K562 (cell line): ENCODE results near the gene FRMD1. TPM values are rescaled to one million over a fixed set of nuclear protein-coding genes. Genes with fewer than 3 reads are reported as not detected.

Source experiments
- ATAC-seq: fragments of 200-7000 bp; cut with Tn5 transposase; 3 replicates; pipeline ENCODE4 v1.9.1; 2020; ENCODE audit warnings: moderate library complexity
- BruUV-seq: library from RNA; stranded (reverse); fragments of 400-500 nt; replicated peaks from 2 replicates; lab custom pipeline; 2021; lab: Mats Ljungman, UMichigan
- CTCF ChIA-PET: fragments of 300-600 bp; formaldehyde crosslinking; extraction: SDS; loops from one replicate; lab custom pipeline; 2021; ENCODE audit warnings: low intra/inter-chr PET ratio; lab: Yijun Ruan, JAX
- POLR2A ChIA-PET: fragments of 300-600, 350-650 bp; sonication (Branson Sonifier 250); formaldehyde crosslinking; extraction: SDS; loops from one replicate; lab custom pipeline; 2021; ENCODE audit warnings: antibody characterized with exemption, inconsistent platforms; lab: Yijun Ruan, JAX
- DNase-seq, 4 experiments: peaks; one replicate each; pipeline versions ENCODE4 v3.0.0 to v3.0.0-alpha.2; 2011 to 2018; ENCODE audit warnings: low spot score in 3 of 4, mixed read lengths in 3 of 4; ENCODE audit errors: extremely low read depth in 1 of 4
- FAIRE-seq: peaks from 2 replicates; lab custom pipeline; 2011; peaks lifted over from hg19 to GRCh38; lab: Jason Lieb, UNC
- H2AFZ ChIP-seq: 2 replicates; pipeline ENCODE4 v1.6.0; 2011; ENCODE audit warnings: low read depth, low read length, control low read depth, inconsistent platforms
- H3K27ac ChIP-seq: fragments of 200-600 bp; 3 replicates; pipeline ENCODE4 v1.8.0; 2011; ENCODE audit warnings: low read depth, mild to moderate bottlenecking, control low read depth, inconsistent platforms, low read length, moderate library complexity, mixed read lengths; ENCODE audit errors: extremely low read depth
- H3K27me3 ChIP-seq, 2 experiments: fragments of 300-600 bp in 1 of 2; 2 replicates in 1 of 2; 3 replicates in 1 of 2; pipeline versions ENCODE4 v1.6.0 to v1.8.0; 2011; ENCODE audit warnings: inconsistent platforms in 2 of 2, low read length in 2 of 2, mild to moderate bottlenecking in 1 of 2, mixed read lengths in 1 of 2, moderate library complexity in 1 of 2; ENCODE audit not compliant: control insufficient read depth in 2 of 2, insufficient read depth in 2 of 2
- H3K36me3 ChIP-seq: fragments of 300-600 bp; 3 replicates; pipeline ENCODE4 v1.8.0; 2011; ENCODE audit warnings: mild to moderate bottlenecking, low read length, inconsistent platforms; ENCODE audit not compliant: control insufficient read depth, insufficient read depth
- H3K4me1 ChIP-seq, 2 experiments: fragments of 200-600 bp in 1 of 2; replicated peaks in 1 of 2; 2 replicates in 1 of 2; 3 replicates in 1 of 2; pipeline versions ENCODE4 v1.5.1 to v1.8.0; 2011; ENCODE audit warnings: inconsistent platforms in 2 of 2, low read length in 2 of 2, mild to moderate bottlenecking in 1 of 2, mixed read lengths in 1 of 2, moderate library complexity in 1 of 2; ENCODE audit not compliant: control insufficient read depth in 2 of 2, insufficient read depth in 2 of 2
- H3K4me2 ChIP-seq: 2 replicates; pipeline ENCODE4 v1.6.1; 2011; ENCODE audit warnings: low read length, control low read depth, inconsistent platforms, mixed read lengths; ENCODE audit not compliant: insufficient read depth
- H3K4me3 ChIP-seq: fragments of 200-600 bp; sonication (generic), shearing (Covaris generic); 2 replicates; pipeline ENCODE4 v1.5.1; 2016; ENCODE audit warnings: control low read depth, inconsistent platforms
- H3K79me2 ChIP-seq: fragments of 200-600 bp; 3 replicates; pipeline ENCODE4 v1.8.0; 2011; ENCODE audit warnings: low read length, inconsistent platforms; ENCODE audit not compliant: control insufficient read depth, insufficient read depth
- H3K9ac ChIP-seq, 2 experiments: 2 replicates each; pipeline versions ENCODE4 v1.6.0 to v1.6.1; 2011; ENCODE audit warnings: low read depth in 2 of 2, low read length in 2 of 2, control low read depth in 1 of 2, inconsistent platforms in 1 of 2, mild to moderate bottlenecking in 1 of 2, mixed read lengths in 1 of 2; ENCODE audit not compliant: insufficient read depth in 1 of 2
- H3K9me1 ChIP-seq: one replicate; pipeline ENCODE4 v1.6.0; 2011; ENCODE audit warnings: inconsistent platforms, mild to moderate bottlenecking, low read length, moderate library complexity; ENCODE audit not compliant: control insufficient read depth, insufficient read depth
- H3K9me3 ChIP-seq: replicated peaks from 2 replicates; pipeline ENCODE4 v1.5.1; 2011; ENCODE audit warnings: low read depth, low read length, inconsistent platforms; ENCODE audit not compliant: control insufficient read depth, insufficient read depth
- H4K20me1 ChIP-seq: replicated peaks from 2 replicates; pipeline ENCODE4 v1.6.1; 2011; ENCODE audit warnings: low read length, inconsistent platforms, mixed read lengths; ENCODE audit not compliant: control insufficient read depth, insufficient read depth
- BCOR ChIP-seq: fragments of 450-650 bp; IDR thresholded peaks from 2 replicates; pipeline ENCODE4 v1.6.1; 2016
- EZH2 ChIP-seq: IDR thresholded peaks from 2 replicates; pipeline ENCODE4 v1.6.1; 2012; ENCODE audit warnings: low read depth, mild to moderate bottlenecking, inconsistent platforms, low read length, borderline replicate concordance
- PTTG1 ChIP-seq: fragments of 450-650 bp; IDR thresholded peaks from 2 replicates; pipeline ENCODE4 v1.6.1; 2016; ENCODE audit warnings: low read depth, mild to moderate bottlenecking, missing genetic modification characterization, missing compliant biosample characterization
- RUNX1 ChIP-seq: sonication (generic); IDR thresholded peaks from 2 replicates; pipeline ENCODE4 v1.6.1; 2016; ENCODE audit warnings: antibody characterized with exemption, low read depth
- SP2 ChIP-seq: IDR thresholded peaks from 2 replicates; pipeline ENCODE4 v1.6.1; 2011; ENCODE audit warnings: mild to moderate bottlenecking, low read depth, low read length, moderate library complexity; ENCODE audit not compliant: poor library complexity, severe bottlenecking; ENCODE audit errors: extremely low read depth
- ZNF121 ChIP-seq: sonication (generic); formaldehyde crosslinking; conservative IDR thresholded peaks from 2 replicates; pipeline ENCODE4 v1.8.0; 2022; ENCODE audit warnings: missing genetic modification reagents
- WGBS: fragments of 100-300 bp; shearing (Covaris generic); methylation state at CpG from one replicate; pipeline ENCODE4 v1.1.6; 2016; ENCODE audit warnings: low coverage, mixed read lengths; ENCODE audit not compliant: insufficient coverage; ENCODE audit errors: missing lambda C conversion rate; 5-methylcytosine and 5-hydroxymethylcytosine counted together
- in situ Hi-C: fragments of 300-500 bp; cut with MboI; formaldehyde crosslinking; loops from 4 replicates; pipeline ENCODE4 v1.15.0; 2018; ENCODE audit warnings: inconsistent platforms, mixed read lengths
- intact Hi-C: fragments of 100-400 bp; cut with micrococcal nuclease; formaldehyde crosslinking; loops from 2 replicates; pipeline ENCODE4 v1.14.2; 2022
- polyA plus RNA-seq, 8 experiments: library from polyadenylated mRNA; depleted of rRNA in 4 of 8; stranded (reverse) in 5 of 8; unstranded in 3 of 8; fragments of >200 nt; fragmentation: Nextera tagmentation in 2 of 8; fragmentation: Illumina TruSeq in 1 of 8; extraction: Ambion mirVana in 2 of 8; extraction: Trizol in 1 of 8; gene quantifications; 2 replicates each; pipeline versions ENCODE4 v1.2.1 to v1.2.3, GENCODE V29; 2011 to 2014; ENCODE audit warnings: inconsistent platforms in 1 of 8, missing spikeins in 1 of 8
- total RNA-seq, 7 experiments: library from RNA; depleted of rRNA in 6 of 7; stranded (reverse); fragments of >200 nt in 6 of 7; fragmentation: Illumina TruSeq in 2 of 7; extraction: Trizol in 2 of 7; gene quantifications; 2 replicates each; pipeline versions ENCODE4 v1.2.1 to v1.2.3, GENCODE V29; 2011 to 2021; ENCODE audit warnings: low replicate concordance in 1 of 7
- TF ChIP-seq, protein P1 (sequence below): fragments of 450-650 bp; IDR thresholded peaks from 2 replicates; pipeline ENCODE4 v1.6.1; 2017; ENCODE audit warnings: mild to moderate bottlenecking, moderate library complexity
- TF ChIP-seq, protein P2 (sequence below): fragments of 450-650 bp; IDR thresholded peaks from one replicate; pipeline ENCODE4 v1.6.1; 2018; ENCODE audit warnings: mild to moderate bottlenecking, moderate library complexity; ENCODE audit not compliant: partially characterized antibody

The FRMD1 gene
- total and polyA plus RNA-seq, 9 of the 15 experiments (the other 6 are each of a cell fraction or from before 2014, with no cell fraction given) = 0.01 to 0.04 (median 0.01) TPM; not detected in 6

DNA sequence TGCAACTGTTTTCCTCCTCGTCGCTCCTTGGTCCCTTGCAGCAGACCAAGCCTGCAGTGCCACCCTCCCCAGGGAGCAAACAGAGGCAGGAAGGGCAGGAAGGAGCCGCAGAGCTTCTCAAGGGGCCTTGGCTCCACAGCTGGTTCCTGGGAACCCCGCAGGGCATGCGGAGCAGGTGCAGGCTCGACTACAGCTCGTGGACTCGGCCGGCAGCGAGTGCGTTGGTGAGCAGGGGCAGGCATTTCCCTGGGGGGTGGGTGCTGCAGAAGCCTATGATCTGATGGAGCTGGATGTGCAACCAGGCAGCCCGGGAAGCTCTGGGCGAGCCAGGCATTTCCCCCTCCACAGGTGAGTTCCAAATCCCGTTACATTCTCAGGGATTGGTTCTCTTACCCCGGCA lies 37.1 kb downstream of the FRMD1 start (continued):
- TF ChIP-seq, protein P1, sequence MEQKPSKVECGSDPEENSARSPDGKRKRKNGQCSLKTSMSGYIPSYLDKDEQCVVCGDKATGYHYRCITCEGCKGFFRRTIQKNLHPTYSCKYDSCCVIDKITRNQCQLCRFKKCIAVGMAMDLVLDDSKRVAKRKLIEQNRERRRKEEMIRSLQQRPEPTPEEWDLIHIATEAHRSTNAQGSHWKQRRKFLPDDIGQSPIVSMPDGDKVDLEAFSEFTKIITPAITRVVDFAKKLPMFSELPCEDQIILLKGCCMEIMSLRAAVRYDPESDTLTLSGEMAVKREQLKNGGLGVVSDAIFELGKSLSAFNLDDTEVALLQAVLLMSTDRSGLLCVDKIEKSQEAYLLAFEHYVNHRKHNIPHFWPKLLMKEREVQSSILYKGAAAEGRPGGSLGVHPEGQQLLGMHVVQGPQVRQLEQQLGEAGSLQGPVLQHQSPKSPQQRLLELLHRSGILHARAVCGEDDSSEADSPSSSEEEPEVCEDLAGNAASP = no peak
- TF ChIP-seq BCOR (no peak), SP2 (no peak), PTTG1 (tag) (no peak), RUNX1 (no peak)
- TF ChIP-seq, protein P2, sequence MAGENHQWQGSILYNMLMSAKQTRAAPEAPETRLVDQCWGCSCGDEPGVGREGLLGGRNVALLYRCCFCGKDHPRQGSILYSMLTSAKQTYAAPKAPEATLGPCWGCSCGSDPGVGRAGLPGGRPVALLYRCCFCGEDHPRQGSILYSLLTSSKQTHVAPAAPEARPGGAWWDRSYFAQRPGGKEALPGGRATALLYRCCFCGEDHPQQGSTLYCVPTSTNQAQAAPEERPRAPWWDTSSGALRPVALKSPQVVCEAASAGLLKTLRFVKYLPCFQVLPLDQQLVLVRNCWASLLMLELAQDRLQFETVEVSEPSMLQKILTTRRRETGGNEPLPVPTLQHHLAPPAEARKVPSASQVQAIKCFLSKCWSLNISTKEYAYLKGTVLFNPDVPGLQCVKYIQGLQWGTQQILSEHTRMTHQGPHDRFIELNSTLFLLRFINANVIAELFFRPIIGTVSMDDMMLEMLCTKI = no peak

DNA sequence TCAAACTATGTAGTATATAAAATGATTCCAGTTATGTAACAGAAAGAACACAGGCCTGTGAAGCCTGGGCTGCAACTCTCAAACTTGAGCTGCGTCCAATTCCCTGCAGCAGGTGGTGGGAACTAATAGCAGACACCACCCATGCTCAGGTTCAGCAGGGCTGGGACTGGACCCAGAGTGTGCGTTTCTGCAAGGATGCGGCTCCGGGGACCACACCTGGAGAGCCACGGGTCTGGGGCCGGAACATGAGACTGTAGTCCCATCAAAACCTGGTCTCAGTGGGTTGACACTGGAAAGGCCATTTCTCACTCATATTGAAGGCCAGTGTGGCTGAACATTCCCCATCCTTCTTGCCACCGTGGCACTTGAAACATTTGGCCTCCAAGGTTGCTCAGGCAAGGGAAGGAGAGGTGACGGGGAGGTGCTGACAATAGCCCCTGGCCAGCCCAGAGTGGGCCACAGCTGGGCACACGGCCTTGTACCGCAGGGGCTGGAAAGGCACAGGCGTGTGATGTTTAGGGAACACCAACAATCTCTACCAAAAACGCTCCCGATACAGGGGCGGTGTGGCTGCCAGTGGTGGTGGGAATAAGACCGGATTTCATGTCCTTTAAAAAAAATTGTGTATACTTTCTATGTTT lies 38.0 kb downstream of the FRMD1 start:
- Histone ChIP-seq H3K9ac (no peak overlapping the region), H3K9me1 (no peaks in the 10 kb centered on the region), H3K27me3 (peaks cover 51 to 79% of the 10 kb centered on the region in 2 experiments), H4K20me1 (peaks cover 7% of the 10 kb centered on the region), H3K9me3 (no peaks in the 10 kb centered on the region), H2AFZ (no peak overlapping the region), H3K4me2 (no peak overlapping the region), H3K27ac (no peak overlapping the region), H3K4me3 (no peak overlapping the region), H3K4me1 (peaks cover 8 to 22% of the 10 kb centered on the region in 2 experiments; a peak in 4 of 5 replicates), H3K79me2 (no peaks in the 10 kb centered on the region), H3K36me3 (no peaks in the 10 kb centered on the region)
- BruUV-seq = no TSS peak
- in situ Hi-C loops = no loop called here
- ATAC-seq = no peak
- DNase-seq = no peak
- intact Hi-C loops = no loop called here
- 1% methylated on average over 15 of the region's 15 CpGs for WGBS
- 0 out of 2 replicates have a peak, but pooled peaks have one; percentile 67 for TF ChIP-seq EZH2
- no peak for TF ChIP-seq ZNF121 (CRISPR knock-in tag)
- ChIA-PET CTCF (no interaction called here), POLR2A (no interaction called here)
- no peak for FAIRE-seq
